ENCODE data around the gene LRTM1. TPM values are rescaled to one million over a fixed set of nuclear protein-coding genes. Genes with fewer than 3 reads are reported as not detected.

Gene LRTM1
- total and polyA plus RNA-seq, 11 donors: not detected

DNA sequence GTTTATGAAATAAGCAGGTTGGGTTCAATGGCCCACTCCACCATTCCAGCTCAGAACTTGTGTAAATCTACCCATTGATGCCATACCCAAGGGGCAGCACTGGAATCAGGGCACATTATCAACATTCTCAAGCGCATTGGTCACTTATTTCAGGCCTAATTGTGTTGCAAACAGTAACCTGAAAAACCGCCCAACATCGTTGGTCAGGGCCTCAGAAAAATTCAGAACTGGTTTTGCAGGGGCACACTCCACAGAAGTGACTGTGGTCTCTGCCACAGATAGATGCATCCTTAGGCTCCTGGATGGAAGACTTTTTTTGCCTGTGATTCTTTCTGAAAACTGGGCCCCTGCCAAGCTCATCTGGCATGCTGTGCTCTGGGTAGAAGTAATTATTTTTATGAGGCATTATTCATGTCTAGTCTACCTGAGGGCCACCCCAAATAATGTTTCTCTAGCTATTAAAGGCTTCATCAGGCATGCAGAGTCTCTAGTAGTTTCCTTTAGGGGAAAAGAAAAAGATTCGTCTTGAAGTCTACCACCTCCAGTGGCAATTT is 21.7 kb upstream of the LRTM1 start:
- TF ChIP-seq, protein P1, sequence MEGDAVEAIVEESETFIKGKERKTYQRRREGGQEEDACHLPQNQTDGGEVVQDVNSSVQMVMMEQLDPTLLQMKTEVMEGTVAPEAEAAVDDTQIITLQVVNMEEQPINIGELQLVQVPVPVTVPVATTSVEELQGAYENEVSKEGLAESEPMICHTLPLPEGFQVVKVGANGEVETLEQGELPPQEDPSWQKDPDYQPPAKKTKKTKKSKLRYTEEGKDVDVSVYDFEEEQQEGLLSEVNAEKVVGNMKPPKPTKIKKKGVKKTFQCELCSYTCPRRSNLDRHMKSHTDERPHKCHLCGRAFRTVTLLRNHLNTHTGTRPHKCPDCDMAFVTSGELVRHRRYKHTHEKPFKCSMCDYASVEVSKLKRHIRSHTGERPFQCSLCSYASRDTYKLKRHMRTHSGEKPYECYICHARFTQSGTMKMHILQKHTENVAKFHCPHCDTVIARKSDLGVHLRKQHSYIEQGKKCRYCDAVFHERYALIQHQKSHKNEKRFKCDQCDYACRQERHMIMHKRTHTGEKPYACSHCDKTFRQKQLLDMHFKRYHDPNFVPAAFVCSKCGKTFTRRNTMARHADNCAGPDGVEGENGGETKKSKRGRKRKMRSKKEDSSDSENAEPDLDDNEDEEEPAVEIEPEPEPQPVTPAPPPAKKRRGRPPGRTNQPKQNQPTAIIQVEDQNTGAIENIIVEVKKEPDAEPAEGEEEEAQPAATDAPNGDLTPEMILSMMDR (IDR thresholded peaks at IDR 0.05): no peak
- TF ChIP-seq POLR2A (IDR thresholded peaks at IDR 0.05): no peak
- ATAC-seq (no peak), DNase-seq (no peak)
- WGBS, 4 donors: 84 to 96% (median 92%) methylated on average over 4 of the region's 4 CpGs
- no peak overlapping the region for H3K4me3 ChIP-seq
- no peak overlapping the region for H3K27ac ChIP-seq
- H3K4me1 ChIP-seq: peaks cover 0 to 16% (median 2%) of the 10 kb centered on the region in 12 donors
- no peaks in the 10 kb centered on the region for H3K9me3 ChIP-seq
- peaks cover 0 to 8% (median 0%) of the 10 kb centered on the region in 9 donors for H3K27me3 ChIP-seq
- intact Hi-C loops (cut with DNase I): loop anchor here in 7 of 10 donors (5.0 to 10.0 kb wide), 8 partner anchors 225 to 1305 kb away; partner anchors contain the start of gene WNT5A (in 1 of the 7)
- no peaks in the 10 kb centered on the region for H3K36me3 ChIP-seq

DNA sequence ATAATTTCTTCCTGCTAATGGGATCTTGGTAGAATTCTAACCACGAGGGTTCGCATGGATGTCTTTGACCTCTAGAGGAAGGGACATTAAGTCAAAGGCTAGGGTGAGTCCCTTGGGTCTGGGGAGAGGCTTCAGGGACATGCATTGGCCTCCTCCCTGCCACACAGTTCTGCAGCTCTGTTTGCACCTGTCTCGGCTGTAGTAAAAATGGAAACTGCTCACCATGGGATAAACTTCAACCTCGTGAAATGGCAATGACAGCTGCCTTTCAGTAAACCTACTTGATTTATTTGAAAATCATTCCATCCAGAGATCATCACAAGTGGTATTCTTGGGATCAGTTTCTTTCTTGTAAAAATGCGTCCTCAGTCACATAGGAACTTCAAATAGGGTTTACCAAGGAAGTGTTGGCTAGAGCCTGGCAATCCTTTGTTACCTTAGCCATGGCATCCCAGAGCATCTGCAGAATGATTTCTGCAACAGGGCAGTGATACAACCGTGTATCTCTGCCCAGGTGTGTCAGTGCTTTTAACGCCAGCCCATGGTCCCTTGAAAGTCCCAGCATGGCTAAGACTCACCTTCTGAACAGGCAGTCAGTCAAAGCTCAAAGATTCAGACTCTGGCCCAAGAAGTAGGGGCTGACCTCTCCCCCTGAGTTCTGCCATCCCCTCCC is 14.0 kb upstream of the LRTM1 start:
- no peaks in the 10 kb centered on the region for H3K36me3 ChIP-seq
- peaks cover 0 to 8% (median 0%) of the 10 kb centered on the region in 9 donors for H3K27me3 ChIP-seq
- H3K27ac ChIP-seq: no peak overlapping the region
- WGBS, 4 donors: 80 to 88% (median 85%) methylated on average over 7 of the region's 7 CpGs
- no peaks in the 10 kb centered on the region for H3K9me3 ChIP-seq
- no peak for DNase-seq
- TF ChIP-seq, protein P1 (IDR thresholded peaks at IDR 0.05): no peak
- no peak for TF ChIP-seq POLR2A (IDR thresholded peaks at IDR 0.05)
- ATAC-seq: no peak
- H3K4me1 ChIP-seq: no peaks in the 10 kb centered on the region
- H3K4me3 ChIP-seq: no peak overlapping the region
- intact Hi-C loops (cut with DNase I): loop anchor here in 1 of 10 donors (10.0 kb wide), 1 partner anchor 233 kb away; no protein-coding TSS in a partner anchor

DNA sequence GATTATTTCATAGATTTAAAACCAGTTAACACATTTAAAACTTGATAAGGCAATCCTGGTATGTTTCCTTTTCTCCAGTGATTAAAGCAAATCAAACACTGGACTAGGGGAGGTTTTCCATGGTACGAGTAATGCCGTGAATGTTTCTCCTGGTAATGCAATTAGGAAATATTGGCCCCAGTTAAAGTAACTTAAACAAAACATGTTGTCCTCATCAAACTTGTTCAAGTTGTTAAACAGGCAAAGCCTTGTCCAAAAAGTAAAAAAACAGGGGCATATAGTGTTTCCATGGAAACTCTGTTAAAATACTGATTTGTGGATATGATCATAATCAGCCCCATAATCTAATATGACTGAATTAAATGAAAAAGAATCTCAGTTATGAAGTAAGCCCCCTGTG is 13.1 kb upstream of the LRTM1 start:
- WGBS, 4 donors: 57 to 84% (median 67%) methylated on average over 2 of the region's 2 CpGs
- H3K36me3 ChIP-seq: no peaks in the 10 kb centered on the region
- TF ChIP-seq, protein P1 (IDR thresholded peaks at IDR 0.05): no peak
- no peak for TF ChIP-seq POLR2A (IDR thresholded peaks at IDR 0.05)
- H3K27me3 ChIP-seq: peaks cover 0 to 8% (median 0%) of the 10 kb centered on the region in 9 donors
- H3K4me3 ChIP-seq: no peak overlapping the region
- no peak for DNase-seq
- H3K9me3 ChIP-seq: no peaks in the 10 kb centered on the region
- H3K4me1 ChIP-seq: no peaks in the 10 kb centered on the region
- H3K27ac ChIP-seq: no peak overlapping the region
- intact Hi-C loops (cut with DNase I): loop anchor here in 1 of 10 donors (10.0 kb wide), 1 partner anchor 234 kb away; no protein-coding TSS in a partner anchor
- no peak for ATAC-seq

DNA sequence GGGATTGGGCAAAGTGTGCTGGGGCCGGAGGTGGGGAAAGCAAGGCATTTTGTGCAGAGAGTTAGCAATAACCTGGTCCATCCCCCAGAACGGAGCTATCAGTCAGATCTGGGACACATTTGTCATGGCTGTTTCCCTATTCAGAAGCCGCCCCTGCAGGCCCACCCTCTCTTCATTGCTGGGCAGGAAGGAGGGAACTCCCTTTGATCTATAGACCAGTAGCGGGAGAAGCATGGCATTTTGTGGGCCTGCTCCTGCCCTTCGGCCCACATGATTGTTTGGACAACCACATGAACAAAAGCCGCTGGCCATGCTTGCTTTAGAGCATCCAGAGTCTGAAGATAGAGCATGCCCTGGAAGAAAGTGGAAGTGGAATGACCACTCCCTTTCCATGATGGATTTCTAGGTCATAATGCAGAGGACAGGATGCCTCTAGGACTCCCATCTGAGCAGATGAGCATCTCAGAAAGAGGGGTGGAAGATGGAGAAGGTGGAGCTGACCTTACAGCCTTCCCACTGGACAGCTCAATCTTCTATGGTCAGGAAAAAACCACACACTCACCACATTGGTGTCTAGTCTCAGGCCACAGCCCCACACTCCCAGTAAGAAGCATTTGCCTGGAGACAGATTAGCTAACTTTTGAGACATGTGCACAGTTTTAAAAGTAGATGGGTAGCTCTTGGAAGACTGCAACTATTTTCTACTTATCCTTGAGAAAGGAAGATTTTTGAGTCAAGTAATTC is 11.9 kb upstream of the LRTM1 start:
- Histone ChIP-seq H3K9me3 (no peaks in the 10 kb centered on the region), H3K27me3 (peaks cover 0 to 5% (median 0%) of the 10 kb centered on the region in 9 donors), H3K4me3 (no peak overlapping the region), H3K27ac (no peak overlapping the region), H3K36me3 (no peaks in the 10 kb centered on the region), H3K4me1 (no peaks in the 10 kb centered on the region)
- DNase-seq (no peak), ATAC-seq (no peak)
- 66 to 74% (median 70%) methylated on average over 6 of the region's 6 CpGs for WGBS, 4 donors
- TF ChIP-seq, protein P1 (IDR thresholded peaks at IDR 0.05): no peak
- intact Hi-C loops (cut with DNase I): loop anchor here in 1 of 10 donors (10.0 kb wide), 1 partner anchor 235 kb away; no protein-coding TSS in a partner anchor
